Gastroesophageal sphincter (tissue), 4 donors: Measurements from ENCODE around the gene GLI1. TPM values are rescaled to one million over a fixed set of nuclear protein-coding genes. Genes with fewer than 3 reads are reported as not detected.
"Not testable (repeated sequence)": the region's sequence is repeated elsewhere in the genome, so short reads cannot be mapped to it uniquely, and the experiment has no call there.

ENCODE experiments used
- ATAC-seq: fragments of 150-250 bp; one replicate; pipeline ENCODE4 v1.9.1; 2016; ENCODE audit warnings: mild to moderate bottlenecking, moderate library complexity
- H3K27ac ChIP-seq, 4 donors: fragments of 200-600 bp; sonication (generic) in 3 of 4; 1 replicate in 3 of 4; 2 replicates in 1 of 4; pipeline ENCODE4 v1.5.1; 2016 to 2019
- H3K27me3 ChIP-seq: fragments of 200-600 bp; sonication (generic); one replicate; pipeline ENCODE4 v1.5.1; 2019
- H3K36me3 ChIP-seq, 2 donors: fragments of 200-600 bp; sonication (generic); one replicate each; pipeline ENCODE4 v1.5.1; 2019; ENCODE audit warnings: control low read depth in 1 of 2
- H3K4me1 ChIP-seq, 3 donors: fragments of 200-600 bp; sonication (generic); 1 replicate in 2 of 3; 2 replicates in 1 of 3; pipeline ENCODE4 v1.5.1; 2016 to 2019; ENCODE audit warnings: control low read depth in 2 of 3
- H3K4me3 ChIP-seq, 2 donors: fragments of 200-600 bp; sonication (generic); one replicate each; pipeline ENCODE4 v1.5.1; 2019; ENCODE audit warnings: mild to moderate bottlenecking in 1 of 2, moderate library complexity in 1 of 2
- H3K9me3 ChIP-seq, 3 donors: fragments of 200-600 bp; sonication (generic); one replicate each; pipeline ENCODE4 v1.5.1; 2017 to 2019; ENCODE audit warnings: control low read depth in 2 of 3
- CTCF ChIP-seq, 4 experiments: fragments of 200-600 bp in 2 of 4; fragments of 450-650 bp in 2 of 4; sonication (generic) in 1 of 4; IDR thresholded peaks; one replicate each; pipeline ENCODE4 v1.5.1; 2017 to 2019; ENCODE audit warnings: antibody characterized with exemption in 4 of 4, mild to moderate bottlenecking in 2 of 4, moderate library complexity in 2 of 4
- EP300 ChIP-seq: sonication (generic); formaldehyde crosslinking; IDR thresholded peaks from one replicate; pipeline ENCODE4 v1.6.1; 2017; ENCODE audit warnings: antibody characterized with exemption, mild to moderate bottlenecking
- POLR2A ChIP-seq, 2 donors: fragments of 450-650 bp; IDR thresholded peaks; one replicate each; pipeline ENCODE4 v1.6.1; 2017; ENCODE audit warnings: antibody characterized with exemption in 2 of 2, mild to moderate bottlenecking in 2 of 2, moderate library complexity in 1 of 2
- POLR2AphosphoS5 ChIP-seq: sonication (generic); formaldehyde crosslinking; IDR thresholded peaks from one replicate; pipeline ENCODE4 v1.6.1; 2017; ENCODE audit warnings: antibody characterized with exemption
- WGBS, 2 donors: methylation state at CpG; one replicate each; pipeline ENCODE4 v1.1.5; 2018; ENCODE audit warnings: low coverage in 1 of 2; 5-methylcytosine and 5-hydroxymethylcytosine counted together
- total RNA-seq, 4 donors: library from RNA; depleted of rRNA; stranded (reverse); fragments of >200 nt; gene quantifications; one replicate each; pipeline ENCODE4 v1.1.0, GENCODE V29; 2016

GLI1 gene
- total RNA-seq, result 1 to 10 TPM in 1 of 4 donors, under 1 TPM in 3; 0.15 to 3.6 (median 0.30) TPM

- WGBS, 2 donors, result 0% methylated on average over 4 to 17 of the region's 36 CpGs
- ATAC-seq, result no peak
- peaks cover 13% of the 10 kb centered on the region for H3K27me3 ChIP-seq
Observed at GRCh38 chr12:57459750-57460467, at the start of gene GLI1. Gene GLI1 (plus strand): TSS chr12:57459785. CDS start chr12:57463692, 3,907 bp downstream.

DNA sequence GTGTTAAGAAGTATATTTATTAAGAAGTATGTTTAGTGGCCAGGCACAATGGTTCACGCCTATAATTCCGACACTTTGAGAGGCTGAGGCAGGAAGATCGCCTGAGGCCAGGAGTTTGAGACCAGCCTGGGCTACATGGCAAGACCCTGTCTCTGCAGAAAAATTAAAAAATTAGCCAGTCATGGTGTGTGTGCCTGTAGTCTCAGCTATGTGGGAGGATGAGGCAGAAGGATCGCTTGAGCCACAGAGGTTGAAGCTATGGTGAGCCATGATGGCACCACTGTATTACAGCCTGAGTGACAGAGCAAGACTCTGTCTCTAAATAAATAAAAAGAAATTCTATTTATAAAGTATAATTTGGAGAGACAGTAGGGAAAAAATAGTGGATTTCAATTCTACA lies 49.1 kb upstream of the GLI1 start:
- no peaks in the 10 kb centered on the region for H3K36me3 ChIP-seq
- 96% methylated on average over 4 of the region's 4 CpGs; no CpG with 5 or more reads in 1 of the 2 donors for WGBS, 2 donors
- H3K27ac ChIP-seq, result no peak overlapping the region
- H3K9me3 ChIP-seq, result no peaks in the 10 kb centered on the region
- peaks cover 0 to 11% (median 0%) of the 10 kb centered on the region in 3 donors for H3K4me1 ChIP-seq
- TF ChIP-seq POLR2A (IDR thresholded peaks at IDR 0.05) (no peak), POLR2AphosphoS5 (no peak), CTCF (IDR thresholded peaks at IDR 0.05) (no peak), EP300 (no peak)
- ATAC-seq, result no peak
- H3K27me3 ChIP-seq, result no peaks in the 10 kb centered on the region
- no peak overlapping the region for H3K4me3 ChIP-seq

More at GRCh38 chr12:57459750-57460467, at the start of gene GLI1:
- peak within 1 kb of the TSS; percentile 18 to 86 (median 82) for H3K27ac ChIP-seq
- no peaks in the 10 kb centered on the region for H3K36me3 ChIP-seq
- no peaks in the 10 kb centered on the region for H3K9me3 ChIP-seq
- H3K4me3 ChIP-seq, result peak within 1 kb of the TSS; percentile 68 to 71
- TF ChIP-seq EP300, result no peak
- TF ChIP-seq CTCF (IDR thresholded peaks at IDR 0.05), result no peak
- no peak for TF ChIP-seq POLR2AphosphoS5
- TF ChIP-seq POLR2A (IDR thresholded peaks at IDR 0.05), result no peak
- H3K4me1 ChIP-seq, result peaks cover 0 to 44% (median 15%) of the 10 kb centered on the region in 3 donors

- not testable (repeated sequence) for H3K27ac ChIP-seq
Observed at GRCh38 chr12:57414160-57414559, 45.4 kb upstream of the GLI1 start.

DNA sequence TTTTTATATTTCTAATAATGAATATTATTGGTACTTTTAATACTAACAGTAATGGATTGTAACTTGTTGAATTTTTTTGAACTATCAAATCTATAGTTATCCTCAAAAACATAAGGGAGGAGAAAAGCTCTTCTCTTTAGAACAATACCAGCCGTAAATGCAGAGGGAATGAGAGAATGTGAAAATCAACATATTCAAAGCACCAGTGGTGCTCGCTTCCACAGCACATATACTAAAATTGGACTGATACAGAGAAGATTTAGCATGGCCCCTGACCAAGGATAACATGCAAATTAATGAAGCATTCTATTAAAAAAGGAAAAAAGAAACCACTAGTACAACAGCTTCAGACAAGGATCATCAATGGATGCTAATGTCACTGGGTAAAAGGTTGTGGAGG lies 44.5 kb upstream of the GLI1 start:
- Histone ChIP-seq H3K9me3 (no peaks in the 10 kb centered on the region), H3K27ac (no peak overlapping the region), H3K27me3 (no peaks in the 10 kb centered on the region), H3K36me3 (no peaks in the 10 kb centered on the region), H3K4me1 (peaks cover 0 to 26% (median 0%) of the 10 kb centered on the region in 3 donors), H3K4me3 (no peak overlapping the region)
- 68 to 87% methylated on average over 2 of the region's 2 CpGs for WGBS, 2 donors
- no peak for ATAC-seq
- TF ChIP-seq CTCF (IDR thresholded peaks at IDR 0.05) (no peak), POLR2A (IDR thresholded peaks at IDR 0.05) (no peak), POLR2AphosphoS5 (no peak), EP300 (no peak)

More at GRCh38 chr12:57414160-57414559, 45.4 kb upstream of the GLI1 start:
- H3K4me1 ChIP-seq, result peaks cover 0 to 21% (median 0%) of the 10 kb centered on the region in 3 donors
- not testable (repeated sequence) for H3K36me3 ChIP-seq, H3K4me3 ChIP-seq, H3K27me3 ChIP-seq, ATAC-seq, H3K9me3 ChIP-seq
- 83 to 100% methylated on average over 2 to 5 of the region's 6 CpGs for WGBS, 2 donors

DNA sequence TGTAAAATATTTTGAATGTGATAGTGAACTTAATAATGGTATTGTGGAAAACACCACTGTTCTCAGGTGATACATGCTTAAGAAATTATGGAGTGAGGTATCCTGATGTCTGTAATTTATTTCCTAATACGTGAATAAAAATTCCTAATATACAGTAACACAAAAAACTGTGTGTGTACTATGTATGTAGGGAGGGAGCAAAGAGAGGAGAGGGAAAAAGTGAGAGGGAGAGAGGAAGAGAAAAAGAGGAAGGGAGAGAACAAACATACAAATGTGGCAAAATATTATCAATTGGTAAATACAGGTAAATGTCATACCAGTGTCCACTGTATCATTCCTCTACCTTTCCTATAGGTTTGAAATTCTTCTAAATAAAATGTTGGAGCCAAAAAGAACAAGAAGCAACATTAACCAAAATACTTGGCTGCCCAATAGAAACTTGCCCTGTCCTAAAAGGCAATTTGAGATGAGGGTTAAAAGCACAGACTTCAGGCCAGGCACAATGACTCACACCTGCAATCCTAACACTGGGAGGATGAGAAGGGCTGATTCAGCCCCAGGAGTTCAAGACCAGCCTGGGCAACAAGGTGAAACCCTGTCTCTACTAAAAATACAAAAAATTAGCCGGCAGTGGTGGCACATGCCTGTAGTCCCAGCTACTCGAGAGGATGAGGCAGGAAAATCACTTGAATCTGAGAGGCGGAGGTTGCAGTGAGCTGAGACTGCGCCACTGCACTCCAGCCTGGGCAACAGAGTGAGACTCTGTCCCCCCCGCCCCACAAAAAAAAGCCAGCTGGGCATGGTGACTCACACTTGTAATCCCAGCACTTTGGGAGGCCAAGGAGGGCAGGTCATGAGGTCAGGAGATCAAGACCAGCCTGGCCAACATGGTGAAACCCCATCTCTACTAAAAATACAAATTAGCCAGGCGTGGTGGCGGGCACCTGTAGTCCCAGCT lies 43.3 kb upstream of the GLI1 start:
- no peak for TF ChIP-seq POLR2A (IDR thresholded peaks at IDR 0.05)
- no peak for TF ChIP-seq CTCF (IDR thresholded peaks at IDR 0.05)
- no peak for TF ChIP-seq POLR2AphosphoS5
- no peak for TF ChIP-seq EP300
- Histone ChIP-seq H3K4me3 (no peak overlapping the region), H3K9me3 (no peaks in the 10 kb centered on the region), H3K27ac (no peak overlapping the region), H3K4me1 (peaks cover 0 to 28% (median 0%) of the 10 kb centered on the region in 3 donors), H3K27me3 (no peaks in the 10 kb centered on the region), H3K36me3 (no peaks in the 10 kb centered on the region)
- no peak for ATAC-seq
- 83 to 94% methylated on average over 3 of the region's 8 CpGs for WGBS, 2 donors
